Measurements from ENCODE around the gene MAP4K4. TPM values are rescaled to one million over a fixed set of nuclear protein-coding genes. Genes with fewer than 3 reads are reported as not detected.

The MAP4K4 gene
- total and polyA plus RNA-seq, 2 donors: 22.4 to 30.9 TPM

- H3K4me1 ChIP-seq (ENCODE audit: control insufficient read depth in 2 of 2, insufficient read depth in 2 of 2, low read length in 2 of 2): peaks cover 17 to 31% of the 10 kb centered on the region in 2 donors
- no peaks in the 10 kb centered on the region for H3K27me3 ChIP-seq (ENCODE audit: control insufficient read depth in 2 of 2, insufficient read depth in 1 of 2, low read length in 1 of 2)
- no peak for DNase-seq (ENCODE audit: low read depth in 6 of 9, low spot score in 9 of 9)
- WGBS: 94% methylated on average over 2 of the region's 2 CpGs
- H3K9me3 ChIP-seq (ENCODE audit: control insufficient read depth in 2 of 2, insufficient read depth in 1 of 2, low read length in 1 of 2): no peaks in the 10 kb centered on the region
- no peak overlapping the region for H3K27ac ChIP-seq (ENCODE audit: low read depth in 1 of 2, low read length in 1 of 2)
- H3K4me3 ChIP-seq (ENCODE audit: low read length in 2 of 2): no peak overlapping the region
- peaks cover 17 to 38% of the 10 kb centered on the region in 2 donors for H3K36me3 ChIP-seq (ENCODE audit: control insufficient read depth in 2 of 2, insufficient read depth in 2 of 2, low read length in 1 of 2)
These were observed 129.7 kb downstream of the MAP4K4 start for GRCh38 chr2:101827246-101827645.

- Histone ChIP-seq H3K27ac (ENCODE audit: low read depth in 1 of 2, low read length in 1 of 2) (no peak overlapping the region), H3K4me3 (ENCODE audit: low read length in 2 of 2) (no peak overlapping the region), H3K36me3 (ENCODE audit: control insufficient read depth in 2 of 2, insufficient read depth in 2 of 2, low read length in 1 of 2) (peaks cover 17 to 41% of the 10 kb centered on the region in 2 donors), H3K9me3 (ENCODE audit: control insufficient read depth in 2 of 2, insufficient read depth in 1 of 2, low read length in 1 of 2) (no peaks in the 10 kb centered on the region), H3K27me3 (ENCODE audit: control insufficient read depth in 2 of 2, insufficient read depth in 1 of 2, low read length in 1 of 2) (no peaks in the 10 kb centered on the region), H3K4me1 (ENCODE audit: control insufficient read depth in 2 of 2, insufficient read depth in 2 of 2, low read length in 2 of 2) (peaks cover 17 to 28% of the 10 kb centered on the region in 2 donors)
- WGBS: 24% methylated on average over 5 of the region's 5 CpGs
- peak in 8 of 9 donors; percentile 34 to 85 (median 56) for DNase-seq (ENCODE audit: low read depth in 6 of 9, low spot score in 9 of 9)
These were observed 130.8 kb downstream of the MAP4K4 start for GRCh38 chr2:101828257-101828656.

GRCh38 chr2:101828673-101829334 is 131.3 kb downstream of the MAP4K4 start:
- peaks cover 17 to 25% of the 10 kb centered on the region in 2 donors for H3K4me1 ChIP-seq (ENCODE audit: control insufficient read depth in 2 of 2, insufficient read depth in 2 of 2, low read length in 2 of 2)
- H3K36me3 ChIP-seq (ENCODE audit: control insufficient read depth in 2 of 2, insufficient read depth in 2 of 2, low read length in 1 of 2): peaks cover 17 to 41% of the 10 kb centered on the region in 2 donors
- WGBS: 67% methylated on average over 7 of the region's 7 CpGs
- H3K27me3 ChIP-seq (ENCODE audit: control insufficient read depth in 2 of 2, insufficient read depth in 1 of 2, low read length in 1 of 2): no peaks in the 10 kb centered on the region
- no peak for DNase-seq (ENCODE audit: low read depth in 6 of 9, low spot score in 9 of 9)
- no peak overlapping the region for H3K4me3 ChIP-seq (ENCODE audit: low read length in 2 of 2)
- no peak overlapping the region for H3K27ac ChIP-seq (ENCODE audit: low read depth in 1 of 2, low read length in 1 of 2)
- H3K9me3 ChIP-seq (ENCODE audit: control insufficient read depth in 2 of 2, insufficient read depth in 1 of 2, low read length in 1 of 2): no peaks in the 10 kb centered on the region

- no peak overlapping the region for H3K4me3 ChIP-seq (ENCODE audit: low read length in 2 of 2)
- H3K27ac ChIP-seq (ENCODE audit: low read depth in 1 of 2, low read length in 1 of 2): no peak overlapping the region
- H3K4me1 ChIP-seq (ENCODE audit: control insufficient read depth in 2 of 2, insufficient read depth in 2 of 2, low read length in 2 of 2): peaks cover 17 to 25% of the 10 kb centered on the region in 2 donors
- H3K27me3 ChIP-seq (ENCODE audit: control insufficient read depth in 2 of 2, insufficient read depth in 1 of 2, low read length in 1 of 2): no peaks in the 10 kb centered on the region
- peaks cover 17 to 44% of the 10 kb centered on the region in 2 donors for H3K36me3 ChIP-seq (ENCODE audit: control insufficient read depth in 2 of 2, insufficient read depth in 2 of 2, low read length in 1 of 2)
- WGBS: 94% methylated on average over 3 of the region's 3 CpGs
- no peak for DNase-seq (ENCODE audit: low read depth in 6 of 9, low spot score in 9 of 9)
- no peaks in the 10 kb centered on the region for H3K9me3 ChIP-seq (ENCODE audit: control insufficient read depth in 2 of 2, insufficient read depth in 1 of 2, low read length in 1 of 2)
These were observed 131.9 kb downstream of the MAP4K4 start for GRCh38 chr2:101829429-101829828.

GRCh38 chr2:101830146-101830545 is 132.6 kb downstream of the MAP4K4 start:
- DNase-seq (ENCODE audit: low read depth in 6 of 9, low spot score in 9 of 9): no peak
- Histone ChIP-seq H3K9me3 (ENCODE audit: control insufficient read depth in 2 of 2, insufficient read depth in 1 of 2, low read length in 1 of 2) (no peaks in the 10 kb centered on the region), H3K27ac (ENCODE audit: low read depth in 1 of 2, low read length in 1 of 2) (no peak overlapping the region), H3K4me1 (ENCODE audit: control insufficient read depth in 2 of 2, insufficient read depth in 2 of 2, low read length in 2 of 2) (peaks cover 17 to 25% of the 10 kb centered on the region in 2 donors), H3K27me3 (ENCODE audit: control insufficient read depth in 2 of 2, insufficient read depth in 1 of 2, low read length in 1 of 2) (no peaks in the 10 kb centered on the region), H3K36me3 (ENCODE audit: control insufficient read depth in 2 of 2, insufficient read depth in 2 of 2, low read length in 1 of 2) (peaks cover 17 to 44% of the 10 kb centered on the region in 2 donors), H3K4me3 (ENCODE audit: low read length in 2 of 2) (no peak overlapping the region)
- WGBS: 85% methylated on average over 1 of the region's 1 CpG

- Histone ChIP-seq H3K9me3 (ENCODE audit: control insufficient read depth in 2 of 2, insufficient read depth in 1 of 2, low read length in 1 of 2) (no peaks in the 10 kb centered on the region), H3K4me1 (ENCODE audit: control insufficient read depth in 2 of 2, insufficient read depth in 2 of 2, low read length in 2 of 2) (peaks cover 17 to 25% of the 10 kb centered on the region in 2 donors), H3K27ac (ENCODE audit: low read depth in 1 of 2, low read length in 1 of 2) (no peak overlapping the region), H3K4me3 (ENCODE audit: low read length in 2 of 2) (no peak overlapping the region), H3K36me3 (ENCODE audit: control insufficient read depth in 2 of 2, insufficient read depth in 2 of 2, low read length in 1 of 2) (peaks cover 17 to 44% of the 10 kb centered on the region in 2 donors), H3K27me3 (ENCODE audit: control insufficient read depth in 2 of 2, insufficient read depth in 1 of 2, low read length in 1 of 2) (no peaks in the 10 kb centered on the region)
- WGBS: 86% methylated on average over 5 of the region's 5 CpGs
- peak in 1 of 9 donors; percentile 12 for DNase-seq (ENCODE audit: low read depth in 6 of 9, low spot score in 9 of 9)
These were observed 133.0 kb downstream of the MAP4K4 start for GRCh38 chr2:101830555-101830954.

GRCh38 chr2:101831351-101831865 is 133.9 kb downstream of the MAP4K4 start:
- peak overlapping the region in 1 of 2 donors; percentile 21 for H3K27ac ChIP-seq (ENCODE audit: low read depth in 1 of 2, low read length in 1 of 2)
- 94% methylated on average over 5 of the region's 5 CpGs for WGBS
- H3K36me3 ChIP-seq (ENCODE audit: control insufficient read depth in 2 of 2, insufficient read depth in 2 of 2, low read length in 1 of 2): peaks cover 17 to 45% of the 10 kb centered on the region in 2 donors
- peak in 7 of 9 donors; percentile 27 to 78 (median 44) for DNase-seq (ENCODE audit: low read depth in 6 of 9, low spot score in 9 of 9)
- no peaks in the 10 kb centered on the region for H3K9me3 ChIP-seq (ENCODE audit: control insufficient read depth in 2 of 2, insufficient read depth in 1 of 2, low read length in 1 of 2)
- no peaks in the 10 kb centered on the region for H3K27me3 ChIP-seq (ENCODE audit: control insufficient read depth in 2 of 2, insufficient read depth in 1 of 2, low read length in 1 of 2)
- H3K4me3 ChIP-seq (ENCODE audit: low read length in 2 of 2): no peak overlapping the region
- H3K4me1 ChIP-seq (ENCODE audit: control insufficient read depth in 2 of 2, insufficient read depth in 2 of 2, low read length in 2 of 2): peaks cover 17 to 25% of the 10 kb centered on the region in 2 donors

- Histone ChIP-seq H3K27ac (ENCODE audit: low read depth in 1 of 2, low read length in 1 of 2) (no peak overlapping the region), H3K4me1 (ENCODE audit: control insufficient read depth in 2 of 2, insufficient read depth in 2 of 2, low read length in 2 of 2) (peaks cover 17 to 23% of the 10 kb centered on the region in 2 donors), H3K27me3 (ENCODE audit: control insufficient read depth in 2 of 2, insufficient read depth in 1 of 2, low read length in 1 of 2) (no peaks in the 10 kb centered on the region), H3K36me3 (ENCODE audit: control insufficient read depth in 2 of 2, insufficient read depth in 2 of 2, low read length in 1 of 2) (peaks cover 16 to 48% of the 10 kb centered on the region in 2 donors), H3K4me3 (ENCODE audit: low read length in 2 of 2) (no peak overlapping the region), H3K9me3 (ENCODE audit: control insufficient read depth in 2 of 2, insufficient read depth in 1 of 2, low read length in 1 of 2) (no peaks in the 10 kb centered on the region)
- WGBS: 91% methylated on average over 1 of the region's 1 CpG
- no peak for DNase-seq (ENCODE audit: low read depth in 6 of 9, low spot score in 9 of 9)
These were observed 134.6 kb downstream of the MAP4K4 start for GRCh38 chr2:101832114-101832513.

GRCh38 chr2:101833890-101834523 is 136.5 kb downstream of the MAP4K4 start:
- H3K27ac ChIP-seq (ENCODE audit: low read depth in 1 of 2, low read length in 1 of 2): no peak overlapping the region
- peaks cover 4 to 8% of the 10 kb centered on the region in 2 donors for H3K4me1 ChIP-seq (ENCODE audit: control insufficient read depth in 2 of 2, insufficient read depth in 2 of 2, low read length in 2 of 2)
- peaks cover 14 to 61% of the 10 kb centered on the region in 2 donors for H3K36me3 ChIP-seq (ENCODE audit: control insufficient read depth in 2 of 2, insufficient read depth in 2 of 2, low read length in 1 of 2)
- WGBS: over 99% methylated on average over 4 of the region's 4 CpGs
- no peaks in the 10 kb centered on the region for H3K9me3 ChIP-seq (ENCODE audit: control insufficient read depth in 2 of 2, insufficient read depth in 1 of 2, low read length in 1 of 2)
- no peak overlapping the region for H3K4me3 ChIP-seq (ENCODE audit: low read length in 2 of 2)
- no peaks in the 10 kb centered on the region for H3K27me3 ChIP-seq (ENCODE audit: control insufficient read depth in 2 of 2, insufficient read depth in 1 of 2, low read length in 1 of 2)
- no peak for DNase-seq (ENCODE audit: low read depth in 6 of 9, low spot score in 9 of 9)
